Smooth muscle cell (in vitro differentiated cells): ENCODE results near the gene KLHL29. TPM values are rescaled to one million over a fixed set of nuclear protein-coding genes. Genes with fewer than 3 reads are reported as not detected.

Experiments used
- DNase-seq: peaks from one replicate; lab custom pipeline; 2025; ENCODE audit not compliant: unreplicated experiment; lab: John Stamatoyannopoulos, UW
- H2AFZ ChIP-seq: fragments of 200-600 bp; sonication (generic); 2 replicates; pipeline ENCODE4 v1.6.0; 2016; ENCODE audit warnings: antibody characterized with exemption, low read depth, mild to moderate bottlenecking
- H3F3A ChIP-seq: fragments of 200-600 bp; sonication (generic); 2 replicates; pipeline ENCODE4 v1.6.0; 2017; ENCODE audit warnings: antibody characterized with exemption, low read depth
- H3K27ac ChIP-seq: fragments of 200-600 bp; sonication (generic); 2 replicates; pipeline ENCODE4 v1.5.1; 2016; ENCODE audit warnings: low read depth, mild to moderate bottlenecking
- H3K27me3 ChIP-seq: fragments of 200-600 bp; sonication (generic); 2 replicates; pipeline ENCODE4 v1.6.1; 2016; ENCODE audit warnings: low read depth, mild to moderate bottlenecking
- H3K36me3 ChIP-seq: fragments of 200-600 bp; sonication (generic); 2 replicates; pipeline ENCODE4 v1.5.1; 2016; ENCODE audit warnings: low read depth
- H3K4me1 ChIP-seq: fragments of 200-600 bp; sonication (generic); 2 replicates; pipeline ENCODE4 v1.5.1; 2016; ENCODE audit warnings: low read depth
- H3K4me2 ChIP-seq: fragments of 200-600 bp; sonication (generic); 2 replicates; pipeline ENCODE4 v1.6.0; 2016; ENCODE audit warnings: mild to moderate bottlenecking
- H3K4me3 ChIP-seq: fragments of 200-600 bp; sonication (generic); 2 replicates; pipeline ENCODE4 v1.5.1; 2016; ENCODE audit warnings: mild to moderate bottlenecking
- H3K79me2 ChIP-seq: fragments of 200-600 bp; sonication (generic); 2 replicates; pipeline ENCODE4 v1.6.0; 2016; ENCODE audit warnings: low read depth, mild to moderate bottlenecking
- H3K9ac ChIP-seq: fragments of 200-600 bp; sonication (generic); 2 replicates; pipeline ENCODE4 v1.6.0; 2016; ENCODE audit warnings: low read depth
- H3K9me3 ChIP-seq: fragments of 200-600 bp; sonication (generic); replicated peaks from 2 replicates; pipeline ENCODE4 v1.5.1; 2016; ENCODE audit warnings: low read depth
- H4K20me1 ChIP-seq: fragments of 200-600 bp; sonication (generic); 2 replicates; pipeline ENCODE4 v1.6.0; 2016; ENCODE audit warnings: low read depth
- WGBS: methylation state at CpG from one replicate; pipeline ENCODE4 v1.1.7; 2016; ENCODE audit warnings: low lambda C conversion rate; 5-methylcytosine and 5-hydroxymethylcytosine counted together
- polyA plus RNA-seq: library from polyadenylated mRNA; unstranded; fragments of >200 nt; fragmentation: Nextera tagmentation; extraction: Ambion mirVana; gene quantifications from 2 replicates; pipeline ENCODE4 v1.2.1, GENCODE V29; 2016
- total RNA-seq: library from RNA; depleted of rRNA; stranded (reverse); fragments of >200 nt; gene quantifications from 2 replicates; pipeline ENCODE4 v1.2.3, GENCODE V29; 2014
- TF ChIP-seq, protein P1 (sequence below): fragments of 200-600 bp; sonication (generic); IDR thresholded peaks from 2 replicates; pipeline ENCODE4 v1.5.1; 2017; ENCODE audit warnings: borderline replicate concordance, mild to moderate bottlenecking, antibody characterized with exemption; ENCODE audit not compliant: insufficient read depth, poor library complexity, severe bottlenecking

KLHL29 gene
- total and polyA plus RNA-seq, 2 experiments from 2014 or later: 3.1 to 6.6 TPM

DNA sequence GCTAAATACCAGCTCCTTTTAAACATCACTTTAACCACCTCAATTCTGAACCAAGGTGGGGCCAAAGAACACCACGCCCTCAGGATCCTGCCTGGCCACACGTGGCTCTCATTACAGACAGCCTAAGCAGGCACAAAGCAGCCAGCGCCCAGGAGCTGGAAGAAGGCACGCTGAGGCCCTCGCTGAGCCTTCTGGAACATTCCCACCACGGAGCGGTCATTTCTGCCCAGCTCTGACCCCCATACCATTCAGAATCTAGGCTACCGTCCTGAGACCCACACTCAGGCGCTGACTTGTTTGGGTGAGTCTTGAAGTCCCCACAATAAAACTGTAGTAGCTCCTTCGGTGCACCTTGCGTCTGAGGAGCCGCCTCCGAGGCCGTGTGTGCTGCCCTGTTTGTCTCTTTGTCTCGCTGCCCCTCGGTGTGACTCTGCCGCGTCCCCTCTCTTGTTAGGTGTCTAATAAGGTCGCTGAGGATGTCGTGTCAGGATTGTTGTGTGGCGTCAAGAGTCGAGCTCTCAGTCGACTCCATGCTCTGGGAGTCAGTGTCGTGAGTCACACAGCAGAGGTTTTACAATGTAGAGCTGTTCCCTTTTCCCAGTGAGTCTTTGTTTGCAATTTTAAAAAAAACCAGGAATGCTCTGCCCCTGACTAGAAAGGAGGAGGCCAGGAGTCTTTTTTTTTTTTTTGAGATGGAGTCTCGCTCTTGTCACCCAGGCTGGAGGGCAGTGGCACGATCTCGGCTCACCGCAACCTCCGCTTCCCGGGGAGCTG, 242.4 kb downstream of the KLHL29 start:
- 77% methylated on average over 29 of the region's 30 CpGs for WGBS
- no peak overlapping the region for H3K9ac ChIP-seq
- peaks cover 9% of the 10 kb centered on the region for H4K20me1 ChIP-seq

GRCh38 chr2:23628926-23629771, 244.2 kb downstream of the KLHL29 start:
- TF ChIP-seq, protein P1, sequence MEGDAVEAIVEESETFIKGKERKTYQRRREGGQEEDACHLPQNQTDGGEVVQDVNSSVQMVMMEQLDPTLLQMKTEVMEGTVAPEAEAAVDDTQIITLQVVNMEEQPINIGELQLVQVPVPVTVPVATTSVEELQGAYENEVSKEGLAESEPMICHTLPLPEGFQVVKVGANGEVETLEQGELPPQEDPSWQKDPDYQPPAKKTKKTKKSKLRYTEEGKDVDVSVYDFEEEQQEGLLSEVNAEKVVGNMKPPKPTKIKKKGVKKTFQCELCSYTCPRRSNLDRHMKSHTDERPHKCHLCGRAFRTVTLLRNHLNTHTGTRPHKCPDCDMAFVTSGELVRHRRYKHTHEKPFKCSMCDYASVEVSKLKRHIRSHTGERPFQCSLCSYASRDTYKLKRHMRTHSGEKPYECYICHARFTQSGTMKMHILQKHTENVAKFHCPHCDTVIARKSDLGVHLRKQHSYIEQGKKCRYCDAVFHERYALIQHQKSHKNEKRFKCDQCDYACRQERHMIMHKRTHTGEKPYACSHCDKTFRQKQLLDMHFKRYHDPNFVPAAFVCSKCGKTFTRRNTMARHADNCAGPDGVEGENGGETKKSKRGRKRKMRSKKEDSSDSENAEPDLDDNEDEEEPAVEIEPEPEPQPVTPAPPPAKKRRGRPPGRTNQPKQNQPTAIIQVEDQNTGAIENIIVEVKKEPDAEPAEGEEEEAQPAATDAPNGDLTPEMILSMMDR: no peak
- Histone ChIP-seq H3K36me3 (no peaks in the 10 kb centered on the region), H3K4me1 (peaks cover 4% of the 10 kb centered on the region), H3K9ac (no peak overlapping the region), H4K20me1 (peaks cover 9% of the 10 kb centered on the region), H3K4me2 (no peak overlapping the region), H3K27ac (no peak overlapping the region), H2AFZ (no peak overlapping the region), H3K79me2 (no peaks in the 10 kb centered on the region), H3F3A (no peaks in the 10 kb centered on the region), H3K9me3 (no peaks in the 10 kb centered on the region), H3K27me3 (no peaks in the 10 kb centered on the region), H3K4me3 (no peak overlapping the region)
- 89% methylated on average over 28 of the region's 28 CpGs for WGBS
- DNase-seq: no peak

More for the DNA sequence above, 242.4 kb downstream of the KLHL29 start:
- no peak overlapping the region for H3K4me2 ChIP-seq
- no peaks in the 10 kb centered on the region for H3K27me3 ChIP-seq
- H3K9me3 ChIP-seq: no peaks in the 10 kb centered on the region
- peaks cover 4% of the 10 kb centered on the region for H3K4me1 ChIP-seq
- no peak overlapping the region for H2AFZ ChIP-seq
- no peaks in the 10 kb centered on the region for H3F3A ChIP-seq
- TF ChIP-seq, protein P1: no peak
- no peaks in the 10 kb centered on the region for H3K79me2 ChIP-seq
- no peak overlapping the region for H3K27ac ChIP-seq
- H3K4me3 ChIP-seq: no peak overlapping the region
- no peaks in the 10 kb centered on the region for H3K36me3 ChIP-seq
- DNase-seq: no peak

DNA sequence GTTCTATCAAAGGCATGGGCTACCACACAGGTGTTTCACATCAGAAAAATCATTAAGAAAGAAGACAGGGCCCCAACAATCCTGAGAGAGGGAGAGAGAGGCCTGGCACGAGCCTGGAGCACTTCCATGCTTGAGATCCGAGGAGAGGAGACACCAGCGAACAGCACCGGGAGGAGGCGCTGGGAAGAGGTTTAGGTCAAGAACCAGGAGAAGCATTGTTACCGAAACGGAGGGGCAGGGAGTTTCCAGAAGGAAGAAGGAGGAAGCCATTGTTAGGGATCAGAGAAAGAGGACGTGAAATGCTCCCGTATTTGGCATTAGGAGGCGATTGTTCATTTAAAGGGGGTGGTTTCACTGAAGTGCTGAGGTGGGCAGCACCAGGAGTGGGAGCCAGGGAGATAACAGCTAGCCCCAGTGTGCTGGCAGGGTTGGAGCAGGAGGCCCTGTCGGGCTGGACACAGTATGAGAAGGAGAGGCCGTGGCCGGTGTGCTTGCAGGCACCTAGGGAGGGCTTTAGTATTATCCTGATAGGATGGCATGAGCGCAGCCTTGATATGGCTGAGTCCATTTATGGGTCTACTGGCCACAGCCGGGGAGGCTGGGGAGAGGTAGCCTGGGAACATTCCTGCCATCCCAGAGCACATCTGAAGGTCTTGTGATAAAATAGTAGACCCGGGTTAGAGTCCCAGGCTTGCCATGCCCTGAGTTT, 244.9 kb downstream of the KLHL29 start:
- Histone ChIP-seq H3K79me2 (no peaks in the 10 kb centered on the region), H3K9me3 (no peaks in the 10 kb centered on the region), H4K20me1 (peaks cover 9% of the 10 kb centered on the region), H3K27me3 (no peaks in the 10 kb centered on the region), H3K4me1 (peaks cover 4% of the 10 kb centered on the region), H3K4me2 (no peak overlapping the region), H3F3A (no peaks in the 10 kb centered on the region), H3K9ac (no peak overlapping the region), H2AFZ (no peak overlapping the region), H3K27ac (no peak overlapping the region), H3K36me3 (no peaks in the 10 kb centered on the region), H3K4me3 (no peak overlapping the region)
- TF ChIP-seq, protein P1: no peak
- WGBS: 92% methylated on average over 16 of the region's 16 CpGs
- no peak for DNase-seq
